ENCODE measurements around the gene TLK1.
A peak's percentile ranks its signal among the peaks of the same experiment; 100 is the strongest.
"Not testable (repeated sequence)": the region's sequence is repeated elsewhere in the genome, so short reads cannot be mapped to it uniquely, and the experiment has no call there.

The TLK1 gene

GRCh38 chr2:171169839-171170238, 9.1 kb upstream of the TLK1 start:
- no peak for DNase-seq
- no peak for ATAC-seq

GRCh38 chr2:171169333-171169732, 8.6 kb upstream of the TLK1 start:
- ATAC-seq, result no peak
- no peak for DNase-seq

- DNase-seq, result no peak
- ATAC-seq, result no peak
Observed at GRCh38 chr2:171167352-171167997, 6.8 kb upstream of the TLK1 start.

GRCh38 chr2:171166328-171166983, 5.8 kb upstream of the TLK1 start:
- no peak for DNase-seq
- ATAC-seq, result no peak

GRCh38 chr2:171165967-171166327, 5.3 kb upstream of the TLK1 start:
- DNase-seq, result no peak
- ATAC-seq, result no peak

- DNase-seq (no peak), ATAC-seq (no peak)
Observed at GRCh38 chr2:171163261-171163660, 2.6 kb upstream of the TLK1 start.

- ATAC-seq, result peak; percentile 22
Observed at GRCh38 chr2:171162522-171163197, 2.0 kb upstream of the TLK1 start.

GRCh38 chr2:171160956-171161740, 455 bp upstream of the TLK1 start:
- ATAC-seq (peak; percentile 56), DNase-seq (peak; percentile 72)

More at GRCh38 chr2:171162522-171163197, 2.0 kb upstream of the TLK1 start:
- DNase-seq, result not testable (repeated sequence)

GRCh38 chr2:171159372-171160118, 1.1 kb downstream of the TLK1 start:
- DNase-seq (peak; percentile 57), ATAC-seq (peak; percentile 14)

GRCh38 chr2:171158790-171159371, 1.8 kb downstream of the TLK1 start:
- DNase-seq (no peak), ATAC-seq (no peak)

- ATAC-seq, result no peak
- DNase-seq, result no peak
Observed at GRCh38 chr2:171158036-171158789, 2.5 kb downstream of the TLK1 start.

GRCh38 chr2:171157109-171157500, 3.6 kb downstream of the TLK1 start:
- ATAC-seq (no peak), DNase-seq (no peak)

- ATAC-seq, result no peak
- no peak for DNase-seq
Observed at GRCh38 chr2:171154348-171154747, 6.3 kb downstream of the TLK1 start.

GRCh38 chr2:171150694-171151285, 9.9 kb downstream of the TLK1 start:
- ATAC-seq (no peak), DNase-seq (no peak)

- ATAC-seq (peak; percentile 52), DNase-seq (no peak)
Observed at GRCh38 chr2:171149986-171150693, 10.6 kb downstream of the TLK1 start.

GRCh38 chr2:171149171-171149938, 11.3 kb downstream of the TLK1 start:
- no peak for ATAC-seq
- no peak for DNase-seq

GRCh38 chr2:171147081-171147480, 13.6 kb downstream of the TLK1 start:
- ATAC-seq (no peak), DNase-seq (no peak)

GRCh38 chr2:171146633-171147032, 14.1 kb downstream of the TLK1 start:
- DNase-seq, result no peak
- ATAC-seq, result no peak

- DNase-seq, result no peak
- no peak for ATAC-seq
Observed at GRCh38 chr2:171146071-171146470, 14.6 kb downstream of the TLK1 start.
